AG20443 (cell line): Measurements from ENCODE around the gene MPND.

Source experiments
- DNase-seq: peaks from one replicate; pipeline ENCODE4 v3.0.0; 2012; ENCODE audit warnings: low spot score, mixed read lengths

Gene MPND

GRCh38 chr19:4403005-4403761 lies 59.8 kb downstream of the MPND start:
- DNase-seq = no peak

DNA sequence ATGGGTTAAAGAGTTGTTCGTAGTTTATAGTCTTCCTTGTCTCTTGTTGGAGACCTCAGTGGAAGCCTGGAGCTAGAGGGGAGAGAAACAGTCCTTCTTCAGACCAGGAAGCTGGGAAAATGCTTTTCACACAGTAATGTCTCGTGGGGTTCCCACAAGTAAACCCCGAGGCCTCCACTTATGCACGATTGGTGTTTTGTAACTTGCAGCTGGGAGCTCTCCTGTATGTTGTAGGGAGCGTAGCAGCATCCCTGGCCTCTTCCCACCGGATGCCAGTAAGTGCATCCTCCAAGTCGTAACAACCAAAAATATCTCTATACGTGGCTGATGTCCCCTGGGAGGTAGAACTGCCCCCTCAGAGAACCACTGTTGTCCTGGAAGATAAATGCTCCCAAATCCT lies 62.6 kb downstream of the MPND start:
- no peak for DNase-seq

DNA sequence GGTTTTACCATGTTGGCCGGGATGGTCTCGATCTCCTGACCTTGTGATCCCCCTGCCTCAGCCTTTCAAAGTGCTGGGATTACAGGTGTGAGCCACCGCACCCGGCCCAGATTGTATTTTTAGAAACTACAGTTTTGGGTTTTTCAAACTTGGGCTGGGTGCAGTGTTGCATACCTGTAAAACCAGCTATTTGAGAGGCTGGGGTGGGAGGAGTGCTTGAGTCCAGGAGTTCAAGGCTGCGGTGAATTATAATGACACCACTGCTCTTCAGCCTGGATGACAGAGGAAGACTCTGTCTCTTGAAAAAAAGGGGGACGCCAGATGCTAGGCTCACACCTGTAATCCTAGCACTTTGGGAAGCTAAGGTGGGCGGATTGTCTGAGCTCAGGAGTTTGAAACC lies 63.3 kb downstream of the MPND start:
- no peak for DNase-seq

DNA sequence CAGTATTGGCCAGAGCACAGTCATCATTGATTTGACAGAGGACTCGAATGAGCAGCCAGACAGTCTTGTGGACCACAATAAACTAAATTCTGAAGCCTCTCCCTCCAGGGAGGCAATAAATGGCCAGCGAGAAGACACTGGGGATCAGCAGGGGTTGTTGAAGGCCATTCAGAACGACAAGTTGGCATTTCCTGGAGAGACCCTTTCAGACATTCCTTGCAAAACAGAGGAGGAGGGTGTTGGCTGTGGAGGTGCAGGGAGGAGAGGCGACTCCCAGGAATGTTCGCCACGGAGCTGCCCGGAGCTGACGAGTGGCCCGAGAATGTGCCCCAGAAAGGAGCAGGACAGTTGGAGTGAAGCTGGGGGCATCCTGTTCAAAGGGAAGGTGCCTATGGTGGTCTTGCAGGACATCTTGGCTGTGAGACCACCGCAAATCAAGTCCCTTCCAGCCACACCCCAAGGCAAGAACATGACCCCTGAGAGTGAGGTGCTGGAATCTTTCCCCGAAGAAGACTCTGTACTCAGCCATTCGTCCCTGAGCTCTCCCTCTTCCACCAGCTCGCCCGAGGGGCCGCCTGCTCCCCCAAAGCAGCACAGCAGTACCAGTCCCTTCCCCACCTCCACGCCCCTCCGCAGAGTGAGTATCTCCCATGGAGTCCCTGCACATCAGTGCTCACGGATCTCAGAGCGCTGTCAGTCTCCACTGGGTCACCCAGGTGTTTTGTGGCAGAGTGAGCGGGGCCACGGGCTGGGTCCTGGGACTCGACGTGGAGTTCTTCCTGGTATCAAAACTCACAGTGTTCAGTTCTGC lies 66.0 kb downstream of the MPND start:
- no peak for DNase-seq
